Suprapubic skin (tissue), 4 donors: Measurements from ENCODE around the gene LCT.

Source experiments
- CTCF ChIP-seq, 2 donors: fragments of 200-600 bp in 1 of 2; fragments of 450-650 bp in 1 of 2; sonication (generic) in 1 of 2; IDR thresholded peaks; one replicate each; pipeline ENCODE4 v1.5.1; 2016 to 2019; ENCODE audit warnings: antibody characterized with exemption in 2 of 2, mild to moderate bottlenecking in 1 of 2, moderate library complexity in 1 of 2
- EP300 ChIP-seq: sonication (generic); formaldehyde crosslinking; IDR thresholded peaks from one replicate; pipeline ENCODE4 v1.6.1; 2017; ENCODE audit warnings: antibody characterized with exemption
- POLR2A ChIP-seq, 2 donors: fragments of 450-650 bp; IDR thresholded peaks; one replicate each; pipeline ENCODE4 v1.6.1; 2017; ENCODE audit warnings: antibody characterized with exemption in 2 of 2, mild to moderate bottlenecking in 2 of 2, moderate library complexity in 2 of 2
- POLR2AphosphoS5 ChIP-seq, 3 donors: sonication (generic); formaldehyde crosslinking; IDR thresholded peaks; one replicate each; pipeline ENCODE4 v1.6.1; 2017; ENCODE audit warnings: antibody characterized with exemption in 3 of 3

- TF ChIP-seq CTCF (IDR thresholded peaks at IDR 0.05) = no peak
- TF ChIP-seq POLR2A (IDR thresholded peaks at IDR 0.05) = no peak
- TF ChIP-seq EP300 = no peak
- no peak for TF ChIP-seq POLR2AphosphoS5 (IDR thresholded peaks at IDR 0.05)
Measured at GRCh38 chr2:135745545-135745944, 91.4 kb downstream of the LCT start.
